K562 (cell line): Measurements from ENCODE around the gene SPATS2L. TPM values are rescaled to one million over a fixed set of nuclear protein-coding genes. Genes with fewer than 3 reads are reported as not detected.

ENCODE experiments used
- CHCHD3 ChIP-seq: fragments of 250-450 bp; sonication (Bioruptor Pico); IDR thresholded peaks from 2 replicates; pipeline ENCODE4 v2.1.2; 2022; ENCODE audit warnings: mild to moderate bottlenecking
- GATA2 ChIP-seq: sonication (generic); formaldehyde crosslinking; IDR thresholded peaks from 2 replicates; pipeline ENCODE4 v1.4.0; 2020; ENCODE audit warnings: mild to moderate bottlenecking, missing genetic modification reagents
- HDAC1 ChIP-seq, 2 experiments: fragments of 450-650 bp; IDR thresholded peaks; 2 replicates each; pipeline ENCODE4 v1.6.1; 2016 to 2017; ENCODE audit warnings: inconsistent platforms in 1 of 2, mild to moderate bottlenecking in 1 of 2, moderate library complexity in 1 of 2
- KAT8 ChIP-seq: fragments of 450-650 bp; IDR thresholded peaks from 2 replicates; pipeline ENCODE4 v1.6.1; 2016; ENCODE audit warnings: low read depth, mild to moderate bottlenecking
- L3MBTL2 ChIP-seq: fragments of 450-650 bp; IDR thresholded peaks from 2 replicates; pipeline ENCODE4 v1.6.1; 2016; ENCODE audit warnings: mild to moderate bottlenecking, moderate library complexity
- MITF ChIP-seq: IDR thresholded peaks from 2 replicates; pipeline ENCODE4 v1.6.1; 2014; ENCODE audit warnings: antibody characterized with exemption
- MYNN ChIP-seq, 2 experiments: sonication (generic); formaldehyde crosslinking in 1 of 2; IDR thresholded peaks; 2 replicates each; pipeline versions ENCODE4 v1.5.0 to v1.6.1; 2016 to 2020; ENCODE audit warnings: antibody characterized with exemption in 1 of 2, missing genetic modification reagents in 1 of 2
- PTRF ChIP-seq: fragments of 450-650 bp; IDR thresholded peaks from 2 replicates; pipeline ENCODE4 v1.6.1; 2016; ENCODE audit warnings: mild to moderate bottlenecking, missing genetic modification characterization, missing compliant biosample characterization
- RAD21 ChIP-seq, 2 experiments: fragments of 250-450 bp in 1 of 2; fragments of 450-650 bp in 1 of 2; sonication (Bioruptor Pico) in 1 of 2; formaldehyde crosslinking in 1 of 2; IDR thresholded peaks in 1 of 2; conservative IDR thresholded peaks in 1 of 2; 2 replicates each; pipeline versions ENCODE4 v1.4.0 to v1.8.0; 2020 to 2022; ENCODE audit warnings: mild to moderate bottlenecking in 2 of 2, moderate library complexity in 1 of 2
- SOX6 ChIP-seq: fragments of 450-650 bp; IDR thresholded peaks from 2 replicates; pipeline ENCODE4 v1.6.1; 2014; ENCODE audit warnings: mild to moderate bottlenecking
- TAL1 ChIP-seq: fragments of 450-650 bp; IDR thresholded peaks from 2 replicates; pipeline ENCODE4 v1.6.1; 2016; ENCODE audit warnings: mild to moderate bottlenecking
- TFAP4 ChIP-seq: sonication (generic); formaldehyde crosslinking; IDR thresholded peaks from 2 replicates; pipeline ENCODE4 v1.8.0; 2022; ENCODE audit warnings: missing genetic modification reagents, mild to moderate bottlenecking, moderate library complexity, borderline replicate concordance
- U2AF1 ChIP-seq: fragments of 200-400 bp; formaldehyde crosslinking; optimal IDR thresholded peaks from 2 replicates; pipeline ENCODE3; 2017; ENCODE audit warnings: mild to moderate bottlenecking, low read depth, low read length, moderate library complexity
- ZBTB8A ChIP-seq: fragments of 450-650 bp; IDR thresholded peaks from 2 replicates; pipeline ENCODE4 v1.6.1; 2018; ENCODE audit warnings: mild to moderate bottlenecking, moderate library complexity; ENCODE audit not compliant: partially characterized antibody
- ZBTB9 ChIP-seq: fragments of 450-650 bp; formaldehyde crosslinking; IDR thresholded peaks from 2 replicates; pipeline ENCODE4 v1.4.0; 2020; ENCODE audit warnings: mild to moderate bottlenecking, moderate library complexity
- ZNF318 ChIP-seq, 2 experiments: fragments of 450-650 bp; IDR thresholded peaks; 2 replicates each; pipeline ENCODE4 v1.6.1; 2016; ENCODE audit warnings: mild to moderate bottlenecking in 2 of 2, borderline replicate concordance in 1 of 2, low read depth in 1 of 2, moderate library complexity in 1 of 2
- polyA plus RNA-seq, 8 experiments: library from polyadenylated mRNA; depleted of rRNA in 4 of 8; stranded (reverse) in 5 of 8; unstranded in 3 of 8; fragments of >200 nt; fragmentation: Nextera tagmentation in 2 of 8; fragmentation: Illumina TruSeq in 1 of 8; extraction: Ambion mirVana in 2 of 8; extraction: Trizol in 1 of 8; gene quantifications; 2 replicates each; pipeline versions ENCODE4 v1.2.1 to v1.2.3, GENCODE V29; 2011 to 2014; ENCODE audit warnings: inconsistent platforms in 1 of 8, missing spikeins in 1 of 8
- total RNA-seq, 7 experiments: library from RNA; depleted of rRNA in 6 of 7; stranded (reverse); fragments of >200 nt in 6 of 7; fragmentation: Illumina TruSeq in 2 of 7; extraction: Trizol in 2 of 7; gene quantifications; 2 replicates each; pipeline versions ENCODE4 v1.2.1 to v1.2.3, GENCODE V29; 2011 to 2021; ENCODE audit warnings: low replicate concordance in 1 of 7

Gene SPATS2L
- total and polyA plus RNA-seq, 9 of the 15 experiments (the other 6 are each of a cell fraction or from before 2014, with no cell fraction given), result 11.3 to 41.5 (median 24.9) TPM

GRCh38 chr2:200405599-200406298, 99.3 kb downstream of the SPATS2L start (continued):
- no peak for TF ChIP-seq KAT8
- no peak for TF ChIP-seq RAD21 (CRISPR knock-in tag; conservative IDR thresholded peaks at IDR 0.05 in 1 of 2, IDR thresholded peaks at IDR 0.05 in 1 of 2)
- TF ChIP-seq PTRF, result no peak
- TF ChIP-seq L3MBTL2, result 0 out of 2 replicates have a peak, but pooled peaks have one; percentile 17
- no peak for TF ChIP-seq HDAC1 (IDR thresholded peaks at IDR 0.05)
- peak in 1 of 2 experiments; percentile 46; a peak in 1 of 4 replicates for TF ChIP-seq ZNF318 (IDR thresholded peaks at IDR 0.05; ENCODE audit: borderline replicate concordance in 1 of 2, low read depth in 1 of 2)
- no peak for TF ChIP-seq MITF
- TF ChIP-seq GATA2 (CRISPR knock-in tag), result peak; percentile 67
- TF ChIP-seq ZBTB9 (CRISPR knock-in tag), result no peak
- TF ChIP-seq U2AF1, result no peak
- TF ChIP-seq SOX6, result peak; percentile 99
- TF ChIP-seq TFAP4 (CRISPR knock-in tag), result no peak
- TF ChIP-seq CHCHD3, result no peak
- TF ChIP-seq TAL1, result peak; percentile 50
- TF ChIP-seq ZBTB8A, result no peak
- TF ChIP-seq MYNN (IDR thresholded peaks at IDR 0.05), result no peak
- no peak for TF ChIP-seq MYNN (CRISPR knock-in tag; IDR thresholded peaks at IDR 0.05)
